Stomach (tissue), 9 donors: ENCODE data around the gene CYB561D1. TPM values are rescaled to one million over a fixed set of nuclear protein-coding genes. Genes with fewer than 3 reads are reported as not detected.
"Not testable (repeated sequence)": the region's sequence is repeated elsewhere in the genome, so short reads cannot be mapped to it uniquely, and the experiment has no call there.

ENCODE experiments used
- DNase-seq, 2 donors: peaks; one replicate each; pipeline versions ENCODE4 v3.0.0 to v3.0.0-alpha.2; 2013 to 2019
- H3K27ac ChIP-seq, 5 donors: fragments of 200-600 bp in 4 of 5; sonication (generic) in 4 of 5; one replicate each; pipeline ENCODE4 v1.5.1; 2013 to 2019; ENCODE audit warnings: mild to moderate bottlenecking in 1 of 5, moderate library complexity in 1 of 5
- H3K27me3 ChIP-seq, 3 donors: fragments of 200-600 bp; sonication (generic); one replicate each; pipeline ENCODE4 v1.5.1; 2017 to 2019; ENCODE audit warnings: mixed run types in 1 of 3
- H3K36me3 ChIP-seq, 4 donors: fragments of 200-600 bp; sonication (generic); 1 replicate in 3 of 4; 2 replicates in 1 of 4; pipeline ENCODE4 v1.5.1; 2016 to 2019
- H3K4me1 ChIP-seq, 4 donors: fragments of 200-600 bp; sonication (generic); one replicate each; pipeline ENCODE4 v1.5.1; 2016 to 2019
- H3K4me3 ChIP-seq, 4 donors: fragments of 200-600 bp; sonication (generic) in 3 of 4; one replicate each; pipeline ENCODE4 v1.5.1; 2016 to 2019; ENCODE audit warnings: mild to moderate bottlenecking in 1 of 4
- H3K9me3 ChIP-seq, 4 donors: fragments of 200-600 bp; sonication (generic); one replicate each; pipeline ENCODE4 v1.5.1; 2016 to 2019
- CTCF ChIP-seq, 7 experiments: fragments of 450-650 bp in 4 of 7; fragments of 200-600 bp in 3 of 7; sonication (generic) in 3 of 7; IDR thresholded peaks; one replicate each; pipeline ENCODE4 v1.5.1; 2016 to 2019; ENCODE audit warnings: antibody characterized with exemption in 7 of 7, control low read depth in 2 of 7, mild to moderate bottlenecking in 1 of 7
- EP300 ChIP-seq: sonication (generic); formaldehyde crosslinking; IDR thresholded peaks from one replicate; pipeline ENCODE4 v1.6.1; 2017; ENCODE audit warnings: antibody characterized with exemption
- POLR2A ChIP-seq, 4 donors: fragments of 450-650 bp; IDR thresholded peaks; one replicate each; pipeline ENCODE4 v1.6.1; 2016; ENCODE audit warnings: antibody characterized with exemption in 4 of 4, control low read depth in 2 of 4, mild to moderate bottlenecking in 1 of 4, moderate library complexity in 1 of 4
- POLR2AphosphoS5 ChIP-seq, 3 donors: sonication (generic); formaldehyde crosslinking; IDR thresholded peaks; one replicate each; pipeline ENCODE4 v1.6.1; 2016; ENCODE audit warnings: antibody characterized with exemption in 3 of 3
- WGBS, 5 donors: extraction: QIAGEN DNeasy Blood & Tissue Kit in 3 of 5; methylation state at CpG; one replicate each; pipeline versions ENCODE4 v1.1.5 to v1.1.7; 2013 to 2018; 5-methylcytosine and 5-hydroxymethylcytosine counted together
- intact Hi-C: fragments of 100-400 bp; cut with DNase I; formaldehyde crosslinking; loops from one replicate; pipeline ENCODE4 v1.15.1; 2023; ENCODE audit warnings: low total_unique reads
- polyA plus RNA-seq, 3 donors: library from polyadenylated mRNA; stranded (reverse); fragments of 200-250 nt; gene quantifications; one replicate each; pipeline ENCODE4 v1.2.3, GENCODE V29; 2013
- total RNA-seq, 5 donors: library from RNA; depleted of rRNA; stranded (reverse); fragments of >200 nt; gene quantifications; one replicate each; pipeline versions ENCODE4 v1.1.0 to v1.2.3, GENCODE V29; 2014 to 2016
- donor health status: healthy with polysubstance abuse.
- donor health status: Bipolar disorder and iron deficiency.
- donor health status: healthy.

CYB561D1 gene
- total and polyA plus RNA-seq, 8 donors = 1.8 to 6.4 (median 2.5) TPM

GRCh38 chr1:109472779-109473178 is 21.1 kb upstream of the CYB561D1 start:
- Histone ChIP-seq H3K4me3 (no peak overlapping the region), H3K9me3 (no peaks in the 10 kb centered on the region), H3K4me1 (no peaks in the 10 kb centered on the region), H3K27me3 (peaks cover 0 to 7% (median 0%) of the 10 kb centered on the region in 3 donors), H3K27ac (no peak overlapping the region), H3K36me3 (peaks cover 0 to 23% (median 2%) of the 10 kb centered on the region in 4 donors)
- 46 to 80% (median 59%) methylated on average over 3 of the region's 3 CpGs for WGBS, 5 donors
- intact Hi-C loops = no loop called here
- DNase-seq = no peak
- TF ChIP-seq CTCF (IDR thresholded peaks at IDR 0.05) = no peak
- TF ChIP-seq POLR2AphosphoS5 (IDR thresholded peaks at IDR 0.05) = no peak
- no peak for TF ChIP-seq EP300
- TF ChIP-seq POLR2A (IDR thresholded peaks at IDR 0.05) = no peak

- H3K27ac ChIP-seq = not testable (repeated sequence)
- WGBS, 5 donors = 80 to 93% (median 88%) methylated on average over 12 of the region's 12 CpGs
These were observed 20.4 kb upstream of the CYB561D1 start for GRCh38 chr1:109473284-109474057.

GRCh38 chr1:109474697-109475096 is 19.2 kb upstream of the CYB561D1 start:
- no peaks in the 10 kb centered on the region for H3K27me3 ChIP-seq
- no peak for DNase-seq
- no peaks in the 10 kb centered on the region for H3K9me3 ChIP-seq
- TF ChIP-seq EP300 (no peak), POLR2A (IDR thresholded peaks at IDR 0.05) (no peak), CTCF (IDR thresholded peaks at IDR 0.05) (no peak), POLR2AphosphoS5 (IDR thresholded peaks at IDR 0.05) (no peak)
- 61 to 83% (median 77%) methylated on average over 1 of the region's 1 CpG for WGBS, 5 donors
- H3K4me1 ChIP-seq = no peaks in the 10 kb centered on the region
- H3K27ac ChIP-seq = no peak overlapping the region
- H3K36me3 ChIP-seq = peaks cover 0 to 34% (median 2%) of the 10 kb centered on the region in 4 donors
- H3K4me3 ChIP-seq = no peak overlapping the region
- intact Hi-C loops = no loop called here

More at GRCh38 chr1:109473284-109474057, 20.4 kb upstream of the CYB561D1 start:
- DNase-seq, H3K4me3 ChIP-seq, H3K4me1 ChIP-seq, H3K9me3 ChIP-seq, H3K27me3 ChIP-seq, intact Hi-C loops: not testable (repeated sequence)
- peaks cover 0 to 26% (median 2%) of the 10 kb centered on the region in 4 donors for H3K36me3 ChIP-seq

- TF ChIP-seq POLR2AphosphoS5 (IDR thresholded peaks at IDR 0.05) (no peak), CTCF (IDR thresholded peaks at IDR 0.05) (no peak), POLR2A (IDR thresholded peaks at IDR 0.05) (no peak), EP300 (no peak)
These were observed 18.6 kb upstream of the CYB561D1 start for GRCh38 chr1:109475261-109475660.

GRCh38 chr1:109476825-109477224 is 17.1 kb upstream of the CYB561D1 start:
- no peak for DNase-seq
- intact Hi-C loops = no loop called here
- TF ChIP-seq EP300 (no peak), CTCF (IDR thresholded peaks at IDR 0.05) (no peak), POLR2AphosphoS5 (IDR thresholded peaks at IDR 0.05) (no peak), POLR2A (IDR thresholded peaks at IDR 0.05) (no peak)
- 82 to 86% (median 84%) methylated on average over 8 of the region's 8 CpGs for WGBS, 5 donors
- H3K36me3 ChIP-seq = peaks cover 0 to 42% (median 2%) of the 10 kb centered on the region in 4 donors
- no peaks in the 10 kb centered on the region for H3K9me3 ChIP-seq
- no peak overlapping the region for H3K27ac ChIP-seq
- no peaks in the 10 kb centered on the region for H3K27me3 ChIP-seq
- H3K4me1 ChIP-seq = no peaks in the 10 kb centered on the region
- no peak overlapping the region for H3K4me3 ChIP-seq

More at GRCh38 chr1:109475261-109475660, 18.6 kb upstream of the CYB561D1 start:
- H3K4me3 ChIP-seq = no peak overlapping the region
- no peaks in the 10 kb centered on the region for H3K27me3 ChIP-seq
- no peaks in the 10 kb centered on the region for H3K9me3 ChIP-seq
- intact Hi-C loops = no loop called here
- H3K27ac ChIP-seq = no peak overlapping the region
- DNase-seq = no peak
- 81 to 86% (median 85%) methylated on average over 9 of the region's 9 CpGs for WGBS, 5 donors
- H3K36me3 ChIP-seq = peaks cover 0 to 39% (median 2%) of the 10 kb centered on the region in 4 donors
- H3K4me1 ChIP-seq = no peaks in the 10 kb centered on the region
